Stimulated activated CD8-positive, alpha-beta memory T cell treated with anti-CD3 and anti-CD28 coated beads, Interleukin-4, amount 100 ng/mL, for 24 hours (primary cell): Measurements from ENCODE around the gene ARHGAP26.

Experiments
- DNase-seq: peaks from one replicate; pipeline ENCODE4 v3.0.0-alpha.2; 2020; ENCODE audit warnings: low read depth

Gene ARHGAP26

DNA sequence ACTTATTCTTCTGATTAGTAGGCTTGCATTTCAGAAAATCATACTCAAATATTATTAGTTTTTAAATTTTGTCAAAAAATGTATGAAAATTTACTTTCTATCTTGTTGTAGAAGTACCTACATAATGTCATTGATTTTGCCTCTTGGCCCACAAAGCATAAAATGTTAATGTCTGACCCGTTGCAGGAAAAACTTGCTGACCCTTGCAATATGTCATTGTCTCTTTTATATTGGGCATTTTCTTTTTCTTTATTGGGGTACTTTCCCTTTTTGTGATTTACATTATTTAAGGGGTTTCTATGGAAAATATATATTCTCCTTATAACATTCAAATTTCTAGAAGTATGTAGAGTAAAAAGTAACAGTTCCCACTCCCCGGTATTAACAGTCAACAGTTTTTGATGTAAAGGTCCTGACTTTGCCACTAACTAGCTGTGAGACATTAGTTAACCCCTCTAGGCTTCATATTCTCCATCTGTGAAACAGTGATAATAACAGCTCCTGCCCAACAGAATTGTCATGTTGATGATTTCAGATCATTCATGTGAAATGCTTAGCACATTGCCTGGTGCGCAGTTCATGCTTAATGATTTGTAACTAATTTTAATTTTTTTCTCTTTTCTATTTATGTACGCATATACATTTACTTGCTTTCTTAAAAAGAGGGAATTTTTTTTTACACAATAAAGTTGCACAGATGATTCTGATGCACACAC lies 243.2 kb downstream of the ARHGAP26 start:
- DNase-seq = no peak

GRCh38 chr5:143014017-143014651 lies 244.0 kb downstream of the ARHGAP26 start:
- no peak for DNase-seq

GRCh38 chr5:143016777-143017516 lies 246.8 kb downstream of the ARHGAP26 start:
- no peak for DNase-seq

DNA sequence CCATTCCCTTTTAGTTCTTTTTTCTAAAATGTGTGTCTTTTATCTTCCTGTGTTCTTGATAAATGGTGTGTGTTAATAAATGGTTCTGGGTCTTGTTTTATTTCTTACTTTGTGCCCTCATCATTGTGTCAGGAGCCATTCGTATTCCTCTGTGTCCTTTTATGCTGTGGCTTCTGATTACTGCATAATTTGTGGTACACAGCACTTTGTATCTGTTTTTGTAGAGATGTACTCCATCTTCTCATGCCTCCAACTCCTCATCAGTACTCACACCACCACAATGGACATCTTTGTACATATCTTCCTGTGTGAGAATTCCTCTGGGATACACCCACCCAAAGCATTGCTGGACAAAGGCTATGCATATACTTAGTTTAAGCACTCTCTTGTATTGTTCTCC lies 247.4 kb downstream of the ARHGAP26 start:
- no peak for DNase-seq

GRCh38 chr5:143017992-143018391 lies 247.8 kb downstream of the ARHGAP26 start:
- no peak for DNase-seq

DNA sequence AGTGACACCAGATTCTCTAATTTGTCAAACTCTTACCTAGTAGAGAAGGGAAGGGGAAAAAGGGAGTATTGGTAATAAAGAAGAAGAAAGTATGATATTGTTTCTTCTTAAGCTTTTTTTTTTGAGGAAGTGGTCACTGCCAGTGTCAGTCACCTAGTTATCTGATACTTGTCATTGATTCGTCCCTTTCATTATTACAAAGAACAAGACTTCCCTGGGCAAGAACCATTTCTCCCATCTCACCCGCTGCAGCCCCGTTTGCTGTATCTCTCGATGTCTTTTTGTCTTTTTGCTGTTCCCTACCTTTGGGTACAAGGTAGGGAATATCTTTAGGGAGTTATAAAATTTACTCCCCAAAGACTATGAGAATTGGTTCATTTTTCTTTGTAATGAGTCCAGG lies 249.0 kb downstream of the ARHGAP26 start:
- DNase-seq = no peak

DNA sequence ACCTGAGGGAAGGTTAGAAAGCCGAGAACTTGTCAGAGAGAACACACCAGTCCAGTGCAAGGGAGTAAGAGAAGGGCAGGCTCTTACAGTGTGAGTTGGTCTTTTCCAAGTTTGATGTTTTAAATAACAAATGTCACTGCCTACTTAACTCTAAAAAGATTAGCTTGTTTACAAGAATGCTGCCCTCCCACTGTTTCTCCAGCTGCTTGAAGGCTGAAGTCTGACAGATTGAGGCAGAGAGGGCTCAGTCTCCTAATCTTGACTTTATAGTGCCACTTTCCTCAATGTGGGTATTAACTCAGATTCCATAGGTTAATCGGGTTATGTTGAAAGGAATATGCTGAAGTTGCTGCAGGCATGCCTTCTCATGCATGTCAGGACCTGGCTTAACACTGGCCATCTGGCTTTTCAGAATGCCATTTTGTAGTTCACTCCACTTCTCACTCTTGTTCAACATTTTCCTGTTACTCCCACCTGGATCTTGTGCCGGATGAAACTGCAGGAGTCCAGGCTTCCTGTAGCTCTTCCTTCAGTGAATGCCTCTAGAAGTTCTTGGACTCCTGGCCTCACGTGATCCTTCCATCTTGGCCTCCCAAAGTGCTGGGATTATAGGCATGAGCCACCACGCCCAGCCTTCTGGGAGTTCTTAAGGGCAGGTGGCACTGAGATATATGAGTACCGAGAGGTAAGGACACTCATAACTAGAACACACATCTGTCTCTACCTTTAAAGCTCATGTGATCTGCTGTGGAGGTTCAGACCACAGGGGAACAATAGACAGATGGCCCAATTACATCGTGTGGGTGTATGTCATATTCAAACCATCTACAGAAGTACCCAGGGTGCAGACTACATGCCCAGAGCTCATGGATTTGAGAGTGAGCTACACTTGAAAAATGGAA lies 249.7 kb downstream of the ARHGAP26 start:
- DNase-seq = no peak

DNA sequence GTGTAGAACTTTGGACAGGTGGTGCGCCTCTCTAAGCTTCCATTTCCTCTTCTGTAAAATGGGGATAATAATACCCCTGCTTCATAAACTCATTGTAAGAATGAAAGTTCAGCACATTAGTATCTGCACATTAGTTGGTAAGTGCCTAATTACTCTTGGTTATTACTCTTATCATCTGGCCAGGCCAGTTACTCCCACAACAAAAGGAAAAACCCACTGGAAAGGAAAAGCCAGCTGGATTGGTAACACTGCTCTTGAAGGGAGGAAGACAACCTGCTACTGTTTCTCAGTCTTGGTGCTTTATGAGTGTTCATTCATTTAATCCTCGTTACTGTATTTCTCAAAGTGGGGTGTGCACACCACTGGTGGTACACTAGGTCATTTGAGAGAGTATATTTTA lies 251.4 kb downstream of the ARHGAP26 start:
- no peak for DNase-seq

GRCh38 chr5:143023411-143024096 lies 253.4 kb downstream of the ARHGAP26 start:
- peak; percentile 16 for DNase-seq

DNA sequence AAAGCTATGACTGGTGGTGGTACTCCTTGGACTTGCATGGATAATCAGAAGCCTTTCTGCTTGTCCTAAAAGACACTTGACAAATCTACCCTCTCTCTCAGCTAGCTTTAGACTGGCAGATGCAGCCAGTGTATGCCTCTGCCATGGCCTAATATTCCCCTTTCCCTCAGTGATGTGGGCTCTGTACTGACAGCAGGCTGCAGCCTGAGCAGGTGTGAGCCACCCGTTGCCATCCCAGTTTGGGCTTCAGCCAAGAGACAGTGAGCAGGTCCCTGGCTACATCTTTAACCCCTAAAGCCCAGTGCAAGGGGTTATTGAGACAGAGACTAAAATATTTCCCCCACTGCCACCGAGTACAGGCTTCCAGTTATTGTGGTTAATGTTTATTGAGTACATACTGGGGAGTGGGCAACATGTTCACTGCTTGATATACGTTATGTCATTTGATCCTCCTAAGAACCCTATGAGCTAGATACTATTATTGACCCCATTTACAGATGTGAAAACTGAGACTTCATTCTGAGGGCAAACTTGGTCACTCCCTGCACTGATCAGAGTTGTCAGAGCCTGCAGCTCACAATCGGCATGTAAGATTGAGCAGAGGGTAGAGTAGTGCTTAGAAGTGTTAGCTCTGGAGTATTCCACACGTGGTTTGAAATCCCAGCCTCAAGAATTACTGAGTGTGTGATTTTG lies 254.2 kb downstream of the ARHGAP26 start:
- no peak for DNase-seq

- no peak for DNase-seq
Observed at GRCh38 chr5:143025376-143025775, 255.2 kb downstream of the ARHGAP26 start.

DNA sequence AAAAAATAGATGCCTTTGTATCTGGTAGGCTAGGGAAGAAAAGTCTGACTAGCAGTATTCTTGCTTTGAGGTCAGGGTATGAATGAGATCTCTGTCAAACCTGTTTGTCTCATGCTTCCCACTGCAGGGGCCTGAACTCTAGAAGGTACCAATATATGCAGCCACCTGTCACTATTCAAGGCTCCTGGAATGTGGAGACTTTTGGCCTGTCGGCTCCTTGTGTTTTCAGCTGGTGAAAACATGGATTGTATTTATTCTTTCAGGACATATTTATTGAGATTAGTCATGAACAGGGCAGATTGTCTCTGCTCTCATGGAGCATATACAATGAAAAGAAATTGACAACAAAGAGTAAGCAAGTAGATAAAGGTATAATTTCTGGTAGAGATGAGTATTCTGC lies 255.8 kb downstream of the ARHGAP26 start:
- DNase-seq = no peak

DNA sequence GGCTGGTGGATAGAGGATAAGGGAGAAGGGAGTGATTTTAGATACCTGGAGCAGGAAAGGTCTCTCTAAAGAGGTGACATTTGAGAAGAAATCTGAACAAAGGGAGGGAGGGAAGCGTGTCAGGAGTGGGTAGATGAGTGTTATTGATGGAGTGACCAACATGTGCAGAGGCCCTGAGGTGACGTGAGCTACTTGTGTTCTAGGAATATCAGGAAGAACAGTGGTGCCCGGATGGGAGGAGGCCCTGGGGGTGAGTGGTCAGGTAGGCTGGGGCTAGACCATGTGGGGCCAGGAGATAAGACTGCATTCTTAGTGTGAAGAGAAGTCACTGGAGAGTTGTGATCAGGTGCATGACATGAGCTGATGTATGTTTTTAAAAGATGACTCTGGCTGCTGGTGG lies 256.2 kb downstream of the ARHGAP26 start:
- DNase-seq = no peak

- DNase-seq = no peak
Observed at GRCh38 chr5:143029293-143029692, 259.1 kb downstream of the ARHGAP26 start.

GRCh38 chr5:143030349-143030748 lies 260.2 kb downstream of the ARHGAP26 start:
- DNase-seq = no peak

GRCh38 chr5:143031781-143032580 lies 261.8 kb downstream of the ARHGAP26 start:
- no peak for DNase-seq

DNA sequence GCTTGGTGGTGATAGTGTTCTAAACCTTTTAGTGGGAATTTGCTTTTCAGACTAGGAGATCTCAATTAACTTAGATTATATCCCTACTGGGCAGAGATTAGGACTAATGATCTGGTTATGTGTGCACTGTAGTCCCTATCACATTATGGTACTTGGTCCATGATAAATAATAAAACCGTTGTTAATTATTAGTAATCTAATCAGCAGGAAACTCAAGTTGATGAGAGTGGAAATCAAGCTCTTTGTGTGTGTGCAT lies 262.3 kb downstream of the ARHGAP26 start:
- DNase-seq = no peak

- DNase-seq = no peak
Observed at GRCh38 chr5:143033535-143034250, 263.5 kb downstream of the ARHGAP26 start.

DNA sequence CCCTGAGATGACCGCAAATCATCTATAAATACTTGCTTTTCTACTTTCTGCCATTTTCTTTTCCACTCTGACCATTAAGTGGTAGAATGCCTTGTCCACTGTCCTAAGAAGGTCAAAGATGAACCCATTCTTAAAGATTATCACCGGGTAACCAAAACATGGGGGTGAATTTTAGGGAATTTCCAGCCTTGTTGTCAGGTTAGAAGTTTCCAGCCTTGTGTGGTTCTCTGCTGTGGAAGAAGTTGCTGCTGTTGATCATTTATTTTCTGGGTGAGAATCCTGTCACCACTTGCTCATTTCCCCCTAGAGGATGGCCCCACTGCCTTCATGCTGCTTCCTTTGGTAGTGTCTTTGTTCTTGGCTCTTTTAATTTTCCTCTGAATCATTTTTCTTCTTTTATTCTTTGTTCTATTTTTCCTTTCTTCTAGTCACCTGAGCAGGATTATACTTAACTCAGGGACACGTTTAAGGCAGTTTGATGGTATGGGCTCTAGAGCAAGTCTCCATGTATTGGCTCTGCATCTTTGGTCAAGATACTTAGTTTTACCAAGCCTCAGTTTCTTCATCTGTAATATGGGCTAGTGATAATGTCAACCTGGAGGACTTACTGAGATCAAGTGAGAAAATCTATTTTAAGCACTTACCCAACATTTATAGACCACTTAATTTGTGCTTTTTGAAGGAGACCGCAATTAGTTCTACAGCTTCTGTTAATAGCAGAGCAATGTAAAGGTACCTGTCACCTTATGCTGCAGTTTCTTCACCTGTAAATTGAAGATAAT lies 266.2 kb downstream of the ARHGAP26 start:
- no peak for DNase-seq
